GM13977 (cell line): ENCODE measurements around the gene IFITM2.

Experiments
- DNase-seq: peaks from one replicate; pipeline ENCODE4 v3.0.0; 2012; ENCODE audit warnings: low spot score
- in situ Hi-C: fragments of 300-500 bp; cut with MboI; formaldehyde crosslinking; loops from one replicate; pipeline ENCODE4 v1.12.0; 2022; ENCODE audit warnings: low sequenced_read_pairs, low pct_unique_long_range_greater_than_20kb, mixed read lengths, inconsistent platforms; ENCODE audit not compliant: unreplicated experiment
- TF ChIP-seq, protein P1 (sequence below): IDR thresholded peaks from 2 replicates; pipeline ENCODE4 v1.5.1; 2012; ENCODE audit warnings: mild to moderate bottlenecking, control low read depth; ENCODE audit not compliant: insufficient read depth; ENCODE audit errors: extremely low read depth, missing control alignments

The IFITM2 gene

DNA sequence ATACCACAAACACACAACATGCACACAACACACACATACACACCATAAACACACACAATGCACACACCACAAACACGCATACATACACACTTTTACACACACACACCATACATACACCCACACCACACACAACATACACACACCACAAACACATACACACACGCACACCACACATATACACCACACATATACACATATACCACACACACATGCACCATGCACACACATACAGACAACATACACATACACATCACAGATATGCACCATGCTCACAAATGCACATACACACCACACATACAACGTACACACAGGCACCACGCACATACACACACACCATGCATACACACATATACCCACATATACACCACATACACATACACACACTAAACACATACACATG is 50.0 kb downstream of the IFITM2 start:
- TF ChIP-seq, protein P1, sequence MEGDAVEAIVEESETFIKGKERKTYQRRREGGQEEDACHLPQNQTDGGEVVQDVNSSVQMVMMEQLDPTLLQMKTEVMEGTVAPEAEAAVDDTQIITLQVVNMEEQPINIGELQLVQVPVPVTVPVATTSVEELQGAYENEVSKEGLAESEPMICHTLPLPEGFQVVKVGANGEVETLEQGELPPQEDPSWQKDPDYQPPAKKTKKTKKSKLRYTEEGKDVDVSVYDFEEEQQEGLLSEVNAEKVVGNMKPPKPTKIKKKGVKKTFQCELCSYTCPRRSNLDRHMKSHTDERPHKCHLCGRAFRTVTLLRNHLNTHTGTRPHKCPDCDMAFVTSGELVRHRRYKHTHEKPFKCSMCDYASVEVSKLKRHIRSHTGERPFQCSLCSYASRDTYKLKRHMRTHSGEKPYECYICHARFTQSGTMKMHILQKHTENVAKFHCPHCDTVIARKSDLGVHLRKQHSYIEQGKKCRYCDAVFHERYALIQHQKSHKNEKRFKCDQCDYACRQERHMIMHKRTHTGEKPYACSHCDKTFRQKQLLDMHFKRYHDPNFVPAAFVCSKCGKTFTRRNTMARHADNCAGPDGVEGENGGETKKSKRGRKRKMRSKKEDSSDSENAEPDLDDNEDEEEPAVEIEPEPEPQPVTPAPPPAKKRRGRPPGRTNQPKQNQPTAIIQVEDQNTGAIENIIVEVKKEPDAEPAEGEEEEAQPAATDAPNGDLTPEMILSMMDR = no peak
- DNase-seq = no peak
- in situ Hi-C loops = loop anchor here (10.0 kb wide), 1 partner anchor 53 kb away; the partner anchor contains the start of gene IFITM2

- no peak for DNase-seq
These were observed 50.6 kb downstream of the IFITM2 start for GRCh38 chr11:358129-358800.

More at GRCh38 chr11:358129-358800, 50.6 kb downstream of the IFITM2 start:
- TF ChIP-seq, protein P1 = no peak
- in situ Hi-C loops = loop anchor here (10.0 kb wide), 1 partner anchor 53 kb away; the partner anchor contains the start of gene IFITM2
